ENCODE results near the gene TNFRSF12A. TPM values are rescaled to one million over a fixed set of nuclear protein-coding genes. Genes with fewer than 3 reads are reported as not detected.
A peak's percentile ranks its signal among the peaks of the same experiment; 100 is the strongest.

Gene TNFRSF12A
- total and polyA plus RNA-seq, 9 of the 15 experiments (the other 6 are each of a cell fraction or from before 2014, with no cell fraction given): 0.41 to 61.8 (median 26.5) TPM

DNA sequence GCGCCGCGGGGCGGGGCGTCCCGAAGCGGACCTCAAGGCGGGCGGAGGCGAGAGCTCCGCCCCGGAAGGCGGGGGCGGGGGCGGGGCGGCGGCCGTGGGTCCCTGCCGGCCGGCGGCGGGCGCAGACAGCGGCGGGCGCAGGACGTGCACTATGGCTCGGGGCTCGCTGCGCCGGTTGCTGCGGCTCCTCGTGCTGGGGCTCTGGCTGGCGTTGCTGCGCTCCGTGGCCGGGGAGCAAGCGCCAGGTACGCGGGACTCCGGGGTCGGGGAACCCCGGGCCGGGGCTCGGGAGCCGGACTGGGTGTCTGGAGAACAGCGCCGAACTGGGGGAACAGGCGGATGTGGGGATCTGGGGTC is at the start of gene TNFRSF12A (continued):
- TF ChIP-seq, protein P1, sequence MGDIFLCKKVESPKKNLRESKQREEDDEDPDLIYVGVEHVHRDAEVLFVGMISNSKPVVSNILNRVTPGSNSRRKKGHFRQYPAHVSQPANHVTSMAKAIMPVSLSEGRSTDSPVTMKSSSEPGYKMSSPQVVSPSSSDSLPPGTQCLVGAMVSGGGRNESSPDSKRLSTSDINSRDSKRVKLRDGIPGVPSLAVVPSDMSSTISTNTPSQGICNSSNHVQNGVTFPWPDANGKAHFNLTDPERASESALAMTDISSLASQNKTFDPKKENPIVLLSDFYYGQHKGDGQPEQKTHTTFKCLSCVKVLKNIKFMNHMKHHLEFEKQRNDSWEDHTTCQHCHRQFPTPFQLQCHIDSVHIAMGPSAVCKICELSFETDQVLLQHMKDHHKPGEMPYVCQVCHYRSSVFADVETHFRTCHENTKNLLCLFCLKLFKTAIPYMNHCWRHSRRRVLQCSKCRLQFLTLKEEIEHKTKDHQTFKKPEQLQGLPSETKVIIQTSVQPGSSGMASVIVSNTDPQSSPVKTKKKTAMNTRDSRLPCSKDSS (IDR thresholded peaks at IDR 0.05; ENCODE audit: low read depth, partially characterized antibody): no peak
- peak; percentile 88 for TF ChIP-seq RBFOX2 (IDR thresholded peaks at IDR 0.05; ENCODE audit: low read depth, low read length)
- TF ChIP-seq, protein P2, sequence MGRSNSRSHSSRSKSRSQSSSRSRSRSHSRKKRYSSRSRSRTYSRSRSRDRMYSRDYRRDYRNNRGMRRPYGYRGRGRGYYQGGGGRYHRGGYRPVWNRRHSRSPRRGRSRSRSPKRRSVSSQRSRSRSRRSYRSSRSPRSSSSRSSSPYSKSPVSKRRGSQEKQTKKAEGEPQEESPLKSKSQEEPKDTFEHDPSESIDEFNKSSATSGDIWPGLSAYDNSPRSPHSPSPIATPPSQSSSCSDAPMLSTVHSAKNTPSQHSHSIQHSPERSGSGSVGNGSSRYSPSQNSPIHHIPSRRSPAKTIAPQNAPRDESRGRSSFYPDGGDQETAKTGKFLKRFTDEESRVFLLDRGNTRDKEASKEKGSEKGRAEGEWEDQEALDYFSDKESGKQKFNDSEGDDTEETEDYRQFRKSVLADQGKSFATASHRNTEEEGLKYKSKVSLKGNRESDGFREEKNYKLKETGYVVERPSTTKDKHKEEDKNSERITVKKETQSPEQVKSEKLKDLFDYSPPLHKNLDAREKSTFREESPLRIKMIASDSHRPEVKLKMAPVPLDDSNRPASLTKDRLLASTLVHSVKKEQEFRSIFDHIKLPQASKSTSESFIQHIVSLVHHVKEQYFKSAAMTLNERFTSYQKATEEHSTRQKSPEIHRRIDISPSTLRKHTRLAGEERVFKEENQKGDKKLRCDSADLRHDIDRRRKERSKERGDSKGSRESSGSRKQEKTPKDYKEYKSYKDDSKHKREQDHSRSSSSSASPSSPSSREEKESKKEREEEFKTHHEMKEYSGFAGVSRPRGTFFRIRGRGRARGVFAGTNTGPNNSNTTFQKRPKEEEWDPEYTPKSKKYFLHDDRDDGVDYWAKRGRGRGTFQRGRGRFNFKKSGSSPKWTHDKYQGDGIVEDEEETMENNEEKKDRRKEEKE (IDR thresholded peaks at IDR 0.05; ENCODE audit: borderline replicate concordance in 1 of 2, control insufficient read depth in 1 of 2, low read depth in 2 of 2, low read length in 1 of 2): no peak
- TF ChIP-seq, protein P3, sequence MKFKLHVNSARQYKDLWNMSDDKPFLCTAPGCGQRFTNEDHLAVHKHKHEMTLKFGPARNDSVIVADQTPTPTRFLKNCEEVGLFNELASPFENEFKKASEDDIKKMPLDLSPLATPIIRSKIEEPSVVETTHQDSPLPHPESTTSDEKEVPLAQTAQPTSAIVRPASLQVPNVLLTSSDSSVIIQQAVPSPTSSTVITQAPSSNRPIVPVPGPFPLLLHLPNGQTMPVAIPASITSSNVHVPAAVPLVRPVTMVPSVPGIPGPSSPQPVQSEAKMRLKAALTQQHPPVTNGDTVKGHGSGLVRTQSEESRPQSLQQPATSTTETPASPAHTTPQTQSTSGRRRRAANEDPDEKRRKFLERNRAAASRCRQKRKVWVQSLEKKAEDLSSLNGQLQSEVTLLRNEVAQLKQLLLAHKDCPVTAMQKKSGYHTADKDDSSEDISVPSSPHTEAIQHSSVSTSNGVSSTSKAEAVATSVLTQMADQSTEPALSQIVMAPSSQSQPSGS (CRISPR knock-in tag; IDR thresholded peaks at IDR 0.05): no peak
- no peak for TF ChIP-seq ZNF586 (CRISPR knock-in tag; conservative IDR thresholded peaks at IDR 0.05)
- TF ChIP-seq RBM25 (IDR thresholded peaks at IDR 0.05; ENCODE audit: low read depth, low read length, severe bottlenecking): no peak
- TF ChIP-seq ELF2 (CRISPR knock-in tag; IDR thresholded peaks at IDR 0.05): no peak
- TF ChIP-seq ZKSCAN3 (CRISPR knock-in tag; IDR thresholded peaks at IDR 0.05): no peak
- no peak for TF ChIP-seq MECOM (CRISPR knock-in tag; IDR thresholded peaks at IDR 0.05)
- no peak for TF ChIP-seq ZNF184 (CRISPR knock-in tag; IDR thresholded peaks at IDR 0.05)
- TF ChIP-seq SMARCA4 (IDR thresholded peaks at IDR 0.05): no peak
- no peak for TF ChIP-seq BACH1 (tag; IDR thresholded peaks at IDR 0.05)
- no peak for TF ChIP-seq NFATC3 (IDR thresholded peaks at IDR 0.05)
- TF ChIP-seq ZFP30 (CRISPR knock-in tag; IDR thresholded peaks at IDR 0.05; ENCODE audit: borderline replicate concordance): no peak
- no peak for TF ChIP-seq TEAD4 (IDR thresholded peaks at IDR 0.05; ENCODE audit: low read length)
- no peak for TF ChIP-seq TEAD4 (CRISPR knock-in tag; IDR thresholded peaks at IDR 0.05; ENCODE audit: borderline replicate concordance)
- peak; percentile 62; the same call in 1 of the 2 replicates for TF ChIP-seq GTF2E2 (tag; IDR thresholded peaks at IDR 0.05)
- TF ChIP-seq, protein P4, sequence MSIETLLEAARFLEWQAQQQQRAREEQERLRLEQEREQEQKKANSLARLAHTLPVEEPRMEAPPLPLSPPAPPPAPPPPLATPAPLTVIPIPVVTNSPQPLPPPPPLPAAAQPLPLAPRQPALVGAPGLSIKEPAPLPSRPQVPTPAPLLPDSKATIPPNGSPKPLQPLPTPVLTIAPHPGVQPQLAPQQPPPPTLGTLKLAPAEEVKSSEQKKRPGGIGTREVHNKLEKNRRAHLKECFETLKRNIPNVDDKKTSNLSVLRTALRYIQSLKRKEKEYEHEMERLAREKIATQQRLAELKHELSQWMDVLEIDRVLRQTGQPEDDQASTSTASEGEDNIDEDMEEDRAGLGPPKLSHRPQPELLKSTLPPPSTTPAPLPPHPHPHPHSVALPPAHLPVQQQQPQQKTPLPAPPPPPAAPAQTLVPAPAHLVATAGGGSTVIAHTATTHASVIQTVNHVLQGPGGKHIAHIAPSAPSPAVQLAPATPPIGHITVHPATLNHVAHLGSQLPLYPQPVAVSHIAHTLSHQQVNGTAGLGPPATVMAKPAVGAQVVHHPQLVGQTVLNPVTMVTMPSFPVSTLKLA (conservative IDR thresholded peaks at IDR 0.05): peak; percentile 52 to 61
- no peak for TF ChIP-seq HNRNPK (IDR thresholded peaks at IDR 0.05; ENCODE audit: low read depth, low read length, poor library complexity, severe bottlenecking)
- TF ChIP-seq, protein P5, sequence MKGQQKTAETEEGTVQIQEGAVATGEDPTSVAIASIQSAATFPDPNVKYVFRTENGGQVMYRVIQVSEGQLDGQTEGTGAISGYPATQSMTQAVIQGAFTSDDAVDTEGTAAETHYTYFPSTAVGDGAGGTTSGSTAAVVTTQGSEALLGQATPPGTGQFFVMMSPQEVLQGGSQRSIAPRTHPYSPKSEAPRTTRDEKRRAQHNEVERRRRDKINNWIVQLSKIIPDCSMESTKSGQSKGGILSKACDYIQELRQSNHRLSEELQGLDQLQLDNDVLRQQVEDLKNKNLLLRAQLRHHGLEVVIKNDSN (CRISPR knock-in tag; IDR thresholded peaks at IDR 0.05): no peak

Measured in K562 (cell line).